ENCODE data around the gene COL4A1.

DNA sequence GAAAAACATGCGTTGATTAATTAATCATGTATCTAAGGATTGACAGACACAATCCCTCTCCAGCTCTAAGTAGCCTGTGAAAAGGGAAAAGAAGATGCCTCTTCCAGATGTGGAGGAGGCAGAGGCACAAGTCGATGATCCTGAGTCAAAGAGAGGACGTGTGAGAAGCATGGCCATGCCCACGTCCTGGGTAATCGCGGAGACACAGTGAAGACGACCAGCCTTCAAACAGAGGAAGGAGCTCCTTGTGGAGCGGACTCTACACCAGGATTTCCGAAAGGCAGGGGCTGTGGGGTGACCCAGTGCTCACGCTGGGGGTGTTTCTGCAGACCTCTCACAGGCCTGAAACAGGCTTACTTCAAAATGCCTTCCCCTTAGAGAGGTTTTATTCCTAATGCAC, 70.5 kb downstream of the COL4A1 start:
- TF ChIP-seq EZH2 (optimal IDR thresholded peaks at IDR 0.05; ENCODE audit: low read depth, low read length), result no peak
- TF ChIP-seq, protein P1, sequence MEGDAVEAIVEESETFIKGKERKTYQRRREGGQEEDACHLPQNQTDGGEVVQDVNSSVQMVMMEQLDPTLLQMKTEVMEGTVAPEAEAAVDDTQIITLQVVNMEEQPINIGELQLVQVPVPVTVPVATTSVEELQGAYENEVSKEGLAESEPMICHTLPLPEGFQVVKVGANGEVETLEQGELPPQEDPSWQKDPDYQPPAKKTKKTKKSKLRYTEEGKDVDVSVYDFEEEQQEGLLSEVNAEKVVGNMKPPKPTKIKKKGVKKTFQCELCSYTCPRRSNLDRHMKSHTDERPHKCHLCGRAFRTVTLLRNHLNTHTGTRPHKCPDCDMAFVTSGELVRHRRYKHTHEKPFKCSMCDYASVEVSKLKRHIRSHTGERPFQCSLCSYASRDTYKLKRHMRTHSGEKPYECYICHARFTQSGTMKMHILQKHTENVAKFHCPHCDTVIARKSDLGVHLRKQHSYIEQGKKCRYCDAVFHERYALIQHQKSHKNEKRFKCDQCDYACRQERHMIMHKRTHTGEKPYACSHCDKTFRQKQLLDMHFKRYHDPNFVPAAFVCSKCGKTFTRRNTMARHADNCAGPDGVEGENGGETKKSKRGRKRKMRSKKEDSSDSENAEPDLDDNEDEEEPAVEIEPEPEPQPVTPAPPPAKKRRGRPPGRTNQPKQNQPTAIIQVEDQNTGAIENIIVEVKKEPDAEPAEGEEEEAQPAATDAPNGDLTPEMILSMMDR (IDR thresholded peaks at IDR 0.05; ENCODE audit: low read length), result no peak

All from MM.1S (cell line).